GM12864 (cell line): ENCODE measurements around the gene DTNB.

Experiments used
- DNase-seq: peaks from one replicate; pipeline ENCODE4 v3.0.0-alpha.2; 2011; ENCODE audit warnings: low read depth
- H3K4me3 ChIP-seq: 2 replicates; pipeline ENCODE4 v1.5.1; 2011; ENCODE audit warnings: mild to moderate bottlenecking, low read depth, low read length, control low read depth
- TF ChIP-seq, protein P1 (sequence below): IDR thresholded peaks from 2 replicates; pipeline ENCODE4 v1.5.1; 2011; ENCODE audit warnings: low read depth, mild to moderate bottlenecking, moderate library complexity, low read length, control low read depth, inconsistent platforms; ENCODE audit errors: missing control alignments

Gene DTNB

DNA sequence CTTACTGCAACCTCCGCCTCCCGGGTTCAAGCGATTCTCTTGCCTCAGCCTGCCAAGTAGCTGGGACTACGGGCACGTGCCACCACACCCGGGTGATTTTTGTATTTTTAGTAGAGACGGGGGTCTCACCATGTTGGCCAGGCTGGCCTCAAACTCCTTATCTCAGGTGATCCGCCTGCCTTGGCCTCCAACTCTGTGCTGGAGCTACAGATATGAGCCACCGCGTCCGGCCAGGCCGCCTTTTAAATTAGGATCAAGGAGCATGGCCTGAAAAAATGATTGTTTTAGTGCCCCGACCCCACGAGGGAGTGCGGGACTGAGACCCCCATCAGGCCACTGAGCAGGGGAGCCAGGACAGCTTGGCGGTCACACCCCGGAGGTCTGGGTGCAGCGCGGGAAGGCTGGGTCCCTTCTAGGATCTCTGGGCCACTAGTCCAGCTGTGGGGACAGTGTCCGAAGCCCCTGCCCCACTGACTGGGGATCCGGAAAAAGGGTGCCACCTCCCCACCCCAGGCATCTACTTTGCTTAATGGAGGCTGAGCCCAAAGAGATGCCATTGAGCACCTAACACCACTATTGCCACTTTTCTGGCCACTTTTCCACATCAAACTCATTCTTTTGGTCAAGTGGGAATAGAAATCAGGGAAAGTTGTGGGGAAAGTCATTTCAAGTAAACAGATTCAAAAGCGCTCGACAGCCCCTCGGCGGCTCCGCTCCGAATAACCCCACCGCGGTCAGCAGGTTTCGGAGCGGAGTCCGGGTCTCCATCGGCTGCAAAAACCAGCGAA lies 311.9 kb downstream of the DTNB start:
- TF ChIP-seq, protein P1, sequence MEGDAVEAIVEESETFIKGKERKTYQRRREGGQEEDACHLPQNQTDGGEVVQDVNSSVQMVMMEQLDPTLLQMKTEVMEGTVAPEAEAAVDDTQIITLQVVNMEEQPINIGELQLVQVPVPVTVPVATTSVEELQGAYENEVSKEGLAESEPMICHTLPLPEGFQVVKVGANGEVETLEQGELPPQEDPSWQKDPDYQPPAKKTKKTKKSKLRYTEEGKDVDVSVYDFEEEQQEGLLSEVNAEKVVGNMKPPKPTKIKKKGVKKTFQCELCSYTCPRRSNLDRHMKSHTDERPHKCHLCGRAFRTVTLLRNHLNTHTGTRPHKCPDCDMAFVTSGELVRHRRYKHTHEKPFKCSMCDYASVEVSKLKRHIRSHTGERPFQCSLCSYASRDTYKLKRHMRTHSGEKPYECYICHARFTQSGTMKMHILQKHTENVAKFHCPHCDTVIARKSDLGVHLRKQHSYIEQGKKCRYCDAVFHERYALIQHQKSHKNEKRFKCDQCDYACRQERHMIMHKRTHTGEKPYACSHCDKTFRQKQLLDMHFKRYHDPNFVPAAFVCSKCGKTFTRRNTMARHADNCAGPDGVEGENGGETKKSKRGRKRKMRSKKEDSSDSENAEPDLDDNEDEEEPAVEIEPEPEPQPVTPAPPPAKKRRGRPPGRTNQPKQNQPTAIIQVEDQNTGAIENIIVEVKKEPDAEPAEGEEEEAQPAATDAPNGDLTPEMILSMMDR, result no peak
- H3K4me3 ChIP-seq, result no peak overlapping the region; the same call in none of the 2 replicates
- DNase-seq, result no peak

- TF ChIP-seq, protein P1, result no peak
- no peak overlapping the region for H3K4me3 ChIP-seq
- DNase-seq, result no peak
Measured at GRCh38 chr2:25358836-25359235, 314.5 kb downstream of the DTNB start.

GRCh38 chr2:25358249-25358815 lies 315.0 kb downstream of the DTNB start:
- no peak overlapping the region for H3K4me3 ChIP-seq
- no peak for DNase-seq
- TF ChIP-seq, protein P1, result no peak

DNA sequence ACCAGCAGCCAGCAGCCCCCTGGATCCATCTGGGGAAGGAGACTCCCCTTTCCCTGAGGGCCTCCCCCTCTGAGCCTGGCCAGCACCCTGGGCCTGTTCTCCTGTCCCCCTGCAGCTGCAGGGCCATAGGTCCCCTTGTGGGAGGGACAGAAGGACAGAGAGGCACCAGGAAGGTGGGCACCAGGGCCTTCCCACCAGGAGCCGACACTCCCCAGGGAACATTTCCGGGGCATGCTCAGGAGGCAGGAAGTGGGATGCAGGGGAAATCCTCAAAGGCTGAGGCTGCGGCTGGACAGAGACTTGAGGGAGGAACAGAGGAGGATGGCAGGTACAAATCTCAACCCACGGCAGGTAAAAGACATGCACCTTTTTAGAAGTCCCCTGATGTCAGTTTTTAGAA lies 317.3 kb downstream of the DTNB start:
- no peak overlapping the region for H3K4me3 ChIP-seq
- TF ChIP-seq, protein P1, result no peak
- DNase-seq, result no peak

GRCh38 chr2:25355270-25355669 lies 318.1 kb downstream of the DTNB start:
- TF ChIP-seq, protein P1, result no peak
- DNase-seq, result no peak
- no peak overlapping the region for H3K4me3 ChIP-seq

DNA sequence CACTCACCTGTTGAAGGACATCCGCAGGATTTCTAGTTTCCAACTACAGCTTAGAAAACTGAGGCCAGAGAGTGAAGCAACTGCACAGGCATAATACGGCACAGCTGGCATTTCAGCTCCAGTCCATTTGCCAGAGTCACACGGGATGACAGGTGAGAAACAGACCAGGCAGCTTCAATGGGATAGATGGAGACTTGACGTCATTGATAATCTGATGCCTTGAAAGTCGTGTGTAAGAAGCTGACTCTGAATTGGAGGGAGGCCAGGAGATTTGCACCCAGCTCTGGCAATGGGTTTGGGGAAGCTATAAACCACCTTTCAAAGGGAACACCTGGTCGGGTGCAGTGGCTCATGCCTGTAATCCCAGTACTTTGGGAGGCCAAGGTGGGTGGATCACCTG lies 319.3 kb downstream of the DTNB start:
- TF ChIP-seq, protein P1, result no peak
- no peak overlapping the region for H3K4me3 ChIP-seq
- no peak for DNase-seq

DNA sequence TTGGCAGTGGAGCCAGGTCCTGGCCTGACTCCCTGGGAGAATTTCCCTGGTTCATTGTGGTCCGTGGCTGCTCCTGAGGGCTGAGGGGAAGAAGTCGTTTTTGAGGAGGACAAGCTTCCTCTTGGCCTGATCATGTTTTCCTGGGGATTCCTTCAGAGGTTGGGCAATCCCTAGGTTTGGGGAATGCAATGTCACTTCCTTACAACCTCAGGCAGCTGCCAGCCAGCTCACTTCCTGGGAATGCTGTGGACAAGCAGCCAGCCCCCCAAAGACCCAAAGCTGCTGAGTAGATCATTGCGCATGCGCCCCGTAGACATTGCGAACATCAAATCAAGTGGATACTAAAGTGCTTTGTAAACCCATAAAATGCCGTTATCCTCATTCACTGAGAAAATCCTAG lies 324.0 kb downstream of the DTNB start:
- TF ChIP-seq, protein P1, result no peak
- no peak overlapping the region for H3K4me3 ChIP-seq
- no peak for DNase-seq
